GM15510 (cell line): Measurements from ENCODE around the gene ZNF652.

ENCODE experiments used
- POLR2A ChIP-seq: IDR thresholded peaks from 3 replicates; pipeline ENCODE4 v1.6.1; 2011; ENCODE audit warnings: borderline replicate concordance; ENCODE audit not compliant: insufficient read length; ENCODE audit errors: extremely low read depth

ZNF652 gene

GRCh38 chr17:49361902-49362722 lies at the start of gene ZNF652:
ZNF652 (minus strand) TSS chr17:49362250; CDS start chr17:49317725, 44,525 bp downstream.
- peak; percentile 47 for TF ChIP-seq POLR2A

GRCh38 chr17:49409066-49409465 lies 47.0 kb upstream of the ZNF652 start:
- TF ChIP-seq POLR2A: no peak

- no peak for TF ChIP-seq POLR2A
These were observed 46.0 kb upstream of the ZNF652 start for GRCh38 chr17:49407981-49408501.

- no peak for TF ChIP-seq POLR2A
These were observed 45.0 kb upstream of the ZNF652 start for GRCh38 chr17:49407086-49407485.

GRCh38 chr17:49406421-49407061 lies 44.5 kb upstream of the ZNF652 start:
- no peak for TF ChIP-seq POLR2A

- no peak for TF ChIP-seq POLR2A
These were observed 42.9 kb upstream of the ZNF652 start for GRCh38 chr17:49404906-49405305.

- TF ChIP-seq POLR2A: no peak
These were observed 42.3 kb upstream of the ZNF652 start for GRCh38 chr17:49404361-49404760.

GRCh38 chr17:49403514-49404289 lies 41.7 kb upstream of the ZNF652 start:
- no peak for TF ChIP-seq POLR2A

- TF ChIP-seq POLR2A: no peak
These were observed 40.7 kb upstream of the ZNF652 start for GRCh38 chr17:49402706-49403105.

- no peak for TF ChIP-seq POLR2A
These were observed 40.0 kb upstream of the ZNF652 start for GRCh38 chr17:49401971-49402611.

GRCh38 chr17:49399995-49400394 lies 37.9 kb upstream of the ZNF652 start:
- no peak for TF ChIP-seq POLR2A

- TF ChIP-seq POLR2A: no peak
These were observed 35.5 kb upstream of the ZNF652 start for GRCh38 chr17:49397586-49397985.

- no peak for TF ChIP-seq POLR2A
These were observed 31.6 kb upstream of the ZNF652 start for GRCh38 chr17:49393491-49394255.
